Raji (cell line): ENCODE data around the gene PLSCR3.

ENCODE experiments used
- POLR2A ChIP-seq: IDR thresholded peaks from 2 replicates; pipeline ENCODE4 v1.6.1; 2011; ENCODE audit warnings: low read depth, low read length, control low read depth; ENCODE audit not compliant: insufficient read depth

The PLSCR3 gene

DNA sequence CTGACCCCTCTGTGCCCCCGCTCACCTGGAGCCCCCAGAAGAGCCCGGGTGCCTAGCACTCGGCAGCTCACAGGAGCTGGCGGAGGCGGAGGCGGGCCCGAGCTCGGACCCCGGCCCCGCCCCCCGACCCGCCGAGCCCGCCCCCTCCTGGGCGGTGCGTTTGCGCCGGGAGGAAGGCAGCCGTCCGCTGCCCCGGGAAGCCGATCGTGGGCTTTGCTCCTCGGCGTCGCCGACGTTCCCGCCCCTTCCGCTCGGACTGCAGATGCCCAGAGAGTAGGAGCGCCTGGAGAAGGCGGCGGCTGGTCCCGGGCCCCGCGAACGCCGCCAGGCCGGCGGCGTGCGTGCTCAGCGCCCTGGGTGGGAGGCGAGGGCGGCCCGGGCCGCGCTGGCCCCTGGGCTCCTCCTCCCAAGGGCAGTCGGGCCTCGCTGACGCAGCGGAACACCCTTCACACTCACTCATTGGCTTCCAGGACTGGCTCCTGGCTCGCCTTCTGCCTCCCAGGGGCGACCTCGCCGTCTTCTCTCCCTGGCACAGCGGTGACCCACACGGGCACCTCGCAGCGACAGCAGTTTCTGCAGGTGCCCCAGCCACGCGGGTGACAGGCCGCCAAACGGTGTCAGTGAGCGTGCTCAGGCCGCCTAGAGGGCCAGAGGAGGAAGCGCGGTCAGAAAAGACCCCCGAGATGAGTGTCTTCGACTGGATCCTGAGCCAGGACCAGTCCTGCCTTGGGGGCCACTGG is at the start of gene PLSCR3:
Gene PLSCR3 (minus strand): TSS at position 74 of the 740 bp plus-strand sequence. CDS start 415 bp downstream, outside the sequence.
- TF ChIP-seq POLR2A, result peak; percentile 79

DNA sequence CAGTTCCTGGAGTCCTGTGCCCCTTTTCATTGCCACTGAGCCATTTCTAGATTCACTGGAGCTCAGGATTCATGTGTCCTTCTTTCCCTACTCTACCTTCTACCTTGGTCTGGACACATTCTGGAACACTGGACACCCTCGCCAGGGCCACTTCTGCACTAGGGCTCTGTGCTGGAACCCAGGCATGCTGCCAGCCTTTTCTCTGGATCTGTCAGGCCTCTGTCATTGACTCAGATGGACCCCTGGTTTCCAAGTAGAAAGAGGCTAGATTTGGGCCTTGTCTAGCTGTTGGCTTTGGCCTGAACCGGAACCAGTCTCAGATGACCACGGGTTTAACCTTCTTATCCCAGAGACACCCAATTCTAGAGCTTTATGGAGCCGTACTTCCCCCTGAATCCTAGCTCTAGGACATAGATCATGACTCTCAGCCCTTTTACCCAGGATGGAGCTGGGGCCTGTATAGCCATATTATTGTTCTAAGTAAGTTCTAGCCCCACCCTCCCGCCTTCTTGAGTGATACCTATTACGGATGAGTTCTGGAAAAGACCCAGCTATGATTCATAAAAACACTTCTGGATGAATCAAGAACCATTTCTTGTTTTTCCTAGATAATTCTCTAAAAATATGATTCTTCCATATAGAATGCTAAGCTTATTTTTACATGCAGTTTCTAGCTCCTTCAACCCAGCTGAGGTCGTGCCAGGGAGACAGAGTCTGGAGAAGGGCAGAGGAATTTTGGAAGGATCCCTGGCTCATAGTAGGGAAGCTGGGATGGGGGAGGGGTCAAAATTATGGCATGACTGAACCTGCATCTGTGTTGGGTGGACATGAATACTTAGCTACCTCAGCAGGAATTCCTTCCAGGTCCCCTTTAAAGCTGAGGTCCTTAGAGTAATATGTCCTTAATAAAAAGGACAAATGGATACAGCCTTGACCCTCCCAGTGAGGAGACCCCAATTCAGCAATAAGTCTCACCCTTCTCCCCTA is 49.5 kb upstream of the PLSCR3 start:
- no peak for TF ChIP-seq POLR2A

DNA sequence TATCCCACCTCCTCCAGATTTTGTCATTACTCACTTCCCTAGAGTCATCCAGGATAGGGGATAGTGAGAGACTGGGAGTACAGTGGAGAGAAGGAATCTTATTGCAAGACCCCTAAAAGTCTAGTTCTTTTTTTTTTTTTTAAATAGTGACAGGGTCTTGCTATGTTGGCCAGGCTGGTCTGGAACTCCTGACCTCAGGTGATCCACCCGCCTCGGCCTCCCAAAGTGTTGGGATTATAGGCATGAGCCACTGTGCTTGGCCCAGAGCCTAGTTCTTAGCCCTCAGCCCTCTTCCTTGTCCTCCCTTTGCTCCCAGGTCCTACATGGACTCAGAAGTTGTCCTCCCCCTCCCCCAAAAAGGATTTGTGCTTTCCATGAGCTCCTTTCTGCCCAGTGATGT is 47.8 kb upstream of the PLSCR3 start:
- TF ChIP-seq POLR2A, result no peak

DNA sequence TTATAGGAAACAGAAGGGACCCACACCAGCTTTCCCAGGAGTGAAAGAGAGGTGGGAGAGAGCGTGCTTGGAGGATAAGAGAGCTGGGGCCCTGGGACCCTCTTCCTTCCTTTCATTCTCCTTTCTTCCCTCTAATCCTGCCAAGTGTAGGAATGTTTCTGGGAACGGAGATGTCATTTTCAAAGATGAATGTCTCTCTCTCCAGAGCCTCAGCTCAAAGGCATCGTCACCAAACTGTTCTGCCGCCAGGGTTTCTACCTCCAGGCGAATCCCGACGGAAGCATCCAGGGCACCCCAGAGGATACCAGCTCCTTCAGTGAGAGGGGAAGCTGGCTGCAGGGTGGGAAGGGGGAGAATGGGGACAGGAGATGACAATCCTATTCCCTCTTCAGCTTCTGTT is 46.9 kb upstream of the PLSCR3 start:
- no peak for TF ChIP-seq POLR2A

DNA sequence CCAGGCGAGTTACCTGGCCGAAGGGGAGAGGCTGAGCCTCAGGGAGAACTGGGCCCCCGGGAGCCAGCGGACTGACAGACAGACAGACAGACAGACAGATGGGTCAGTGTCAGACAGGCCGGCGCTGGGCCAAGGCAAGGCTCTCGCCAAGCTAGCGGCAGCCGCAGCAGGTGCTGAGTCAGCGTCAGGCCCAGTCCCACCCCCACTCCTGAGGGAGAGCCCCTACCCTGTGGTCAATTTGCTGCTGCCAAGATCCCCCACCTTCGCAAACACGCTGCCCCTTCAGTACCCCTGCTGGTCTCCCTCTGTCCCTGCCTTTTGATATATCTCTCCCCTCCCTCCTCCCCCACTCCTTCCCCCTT is 46.5 kb upstream of the PLSCR3 start:
- peak; percentile 23; the same call in 1 of the 2 replicates for TF ChIP-seq POLR2A

DNA sequence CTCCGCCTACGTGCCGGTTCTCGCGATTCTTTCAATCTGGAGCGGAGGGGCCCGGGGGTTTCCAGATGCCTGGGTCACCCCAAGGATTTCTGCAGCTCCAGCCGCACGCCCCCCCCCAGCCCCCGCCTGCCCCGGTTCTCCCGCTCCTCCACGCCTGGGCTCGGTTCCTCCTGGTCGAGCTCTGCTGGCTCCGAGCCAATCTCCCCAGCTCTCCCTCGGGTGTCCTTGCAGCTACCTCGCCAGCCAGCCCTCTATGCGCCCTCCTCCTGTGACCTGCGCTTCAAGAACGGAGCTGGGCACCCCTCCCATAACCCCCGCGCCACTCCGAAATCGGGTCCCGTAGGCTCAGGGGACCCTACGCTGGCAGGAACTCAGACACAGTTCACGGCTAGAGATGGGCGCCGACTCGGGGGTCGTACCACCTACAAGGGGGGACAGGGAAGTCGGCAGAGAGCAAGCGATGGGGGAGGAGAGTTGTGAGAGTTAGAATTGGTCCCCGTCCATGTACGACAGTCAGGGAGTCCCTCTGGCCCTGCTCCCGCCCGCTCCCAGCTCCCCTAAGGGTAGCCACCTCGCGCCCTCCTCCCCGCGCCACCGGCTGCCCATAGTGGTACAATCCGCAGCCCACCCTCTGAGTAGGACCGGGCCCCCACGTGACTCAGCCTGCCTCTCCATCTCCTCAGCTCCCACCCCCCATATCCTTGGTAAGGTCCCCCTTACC is 45.9 kb upstream of the PLSCR3 start:
- peak; percentile 28; the same call in 1 of the 2 replicates for TF ChIP-seq POLR2A

DNA sequence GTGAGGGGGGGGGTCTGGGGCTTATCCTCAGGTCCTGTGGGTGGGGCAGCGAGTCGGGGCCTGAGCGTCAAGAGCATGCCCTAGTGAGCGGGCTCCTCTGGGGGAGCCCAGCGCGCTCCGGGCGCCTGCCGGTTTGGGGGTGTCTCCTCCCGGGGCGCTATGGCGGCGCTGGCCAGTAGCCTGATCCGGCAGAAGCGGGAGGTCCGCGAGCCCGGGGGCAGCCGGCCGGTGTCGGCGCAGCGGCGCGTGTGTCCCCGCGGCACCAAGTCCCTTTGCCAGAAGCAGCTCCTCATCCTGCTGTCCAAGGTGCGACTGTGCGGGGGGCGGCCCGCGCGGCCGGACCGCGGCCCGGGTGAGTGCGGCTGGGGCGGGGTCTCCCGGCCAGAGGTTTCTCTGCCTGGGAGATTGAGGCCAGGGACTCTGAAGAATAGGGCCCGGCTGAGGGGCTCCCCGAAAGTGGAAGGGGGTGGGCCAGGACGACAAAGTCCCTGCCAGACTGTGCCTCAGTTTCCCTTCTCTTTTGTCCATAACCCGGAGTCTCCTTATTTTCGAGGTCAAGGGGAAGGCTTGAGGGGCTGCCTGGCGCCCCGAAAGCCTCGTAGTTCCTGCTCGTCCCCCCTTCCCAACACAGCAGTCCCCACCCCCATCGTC is 45.3 kb upstream of the PLSCR3 start, which contains the start of gene FGF11:
Gene FGF11 (plus strand): TSS at position 51 of the 651 bp plus-strand sequence. CDS start 109 bp downstream, at position 160.
- TF ChIP-seq POLR2A, result no peak

DNA sequence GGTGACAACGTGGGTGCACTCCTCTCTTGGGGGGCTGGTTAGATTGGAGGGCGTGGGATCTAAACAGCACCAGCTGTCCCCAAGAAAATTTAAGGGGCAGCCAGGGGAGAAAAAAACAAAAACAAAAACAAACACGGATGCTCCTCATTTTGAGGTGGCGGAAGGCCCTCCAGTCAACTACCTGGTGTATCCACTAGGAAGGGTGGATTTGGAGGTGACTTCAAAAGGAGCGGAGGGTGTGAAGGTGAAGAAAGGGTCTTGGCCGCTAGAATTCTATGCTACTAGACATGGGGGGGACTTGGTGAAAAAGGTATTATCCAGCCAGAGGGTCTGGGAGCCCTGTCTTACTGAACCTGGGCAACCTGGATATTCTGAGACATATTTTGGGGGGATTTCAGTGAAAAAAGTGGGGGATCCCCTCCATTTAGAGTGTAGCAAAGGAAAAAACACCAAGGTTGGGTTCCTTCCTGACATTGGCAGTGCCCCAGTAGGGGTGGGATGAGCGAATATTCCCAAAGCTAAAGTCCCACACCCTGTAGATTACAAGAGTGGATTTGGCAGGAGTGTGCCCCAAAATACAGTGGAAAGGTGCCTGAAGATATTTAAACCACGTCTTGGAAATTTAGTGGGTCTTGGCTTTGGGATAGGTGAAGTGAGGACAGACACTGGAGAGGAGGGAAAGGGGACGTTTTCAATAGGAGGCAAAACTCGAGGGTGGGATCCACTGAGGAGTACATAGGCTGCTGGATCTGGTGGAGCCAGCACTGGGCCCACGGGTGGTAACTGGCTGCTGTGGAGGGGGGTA is 44.5 kb upstream of the PLSCR3 start:
- no peak for TF ChIP-seq POLR2A

DNA sequence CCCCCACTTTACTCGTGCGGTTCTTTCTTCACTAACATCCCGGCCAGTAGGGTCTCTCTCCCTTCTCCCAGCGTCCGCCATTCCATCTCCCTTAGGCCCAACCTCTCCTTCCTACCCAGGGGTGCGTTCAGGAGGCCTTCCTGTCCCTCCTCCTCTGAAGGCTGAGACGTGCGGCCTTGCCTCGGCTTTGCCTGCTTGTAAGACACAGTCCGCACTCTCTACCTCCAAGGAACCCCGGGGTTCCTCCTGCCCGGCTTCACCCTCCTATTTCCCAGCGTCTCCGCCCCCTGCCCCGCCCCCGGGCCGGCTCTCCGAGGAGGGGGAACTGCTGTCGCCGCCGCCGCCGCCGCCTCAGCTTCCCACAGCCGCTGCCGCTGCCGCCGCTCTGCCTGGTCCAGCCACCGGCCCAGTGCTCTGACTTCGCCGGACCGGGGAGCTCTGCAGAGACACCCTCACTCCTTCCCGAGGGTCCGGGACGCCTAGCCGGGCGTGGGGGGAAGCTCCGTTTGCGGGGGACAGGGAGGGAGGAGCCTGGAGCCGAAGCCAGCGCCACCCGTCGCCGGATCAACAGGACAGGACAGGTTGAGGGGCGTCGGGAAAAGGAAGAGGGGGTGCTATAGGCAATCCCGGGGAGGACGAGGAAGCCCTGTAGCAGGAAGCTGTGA is 43.8 kb upstream of the PLSCR3 start:
- no peak for TF ChIP-seq POLR2A

DNA sequence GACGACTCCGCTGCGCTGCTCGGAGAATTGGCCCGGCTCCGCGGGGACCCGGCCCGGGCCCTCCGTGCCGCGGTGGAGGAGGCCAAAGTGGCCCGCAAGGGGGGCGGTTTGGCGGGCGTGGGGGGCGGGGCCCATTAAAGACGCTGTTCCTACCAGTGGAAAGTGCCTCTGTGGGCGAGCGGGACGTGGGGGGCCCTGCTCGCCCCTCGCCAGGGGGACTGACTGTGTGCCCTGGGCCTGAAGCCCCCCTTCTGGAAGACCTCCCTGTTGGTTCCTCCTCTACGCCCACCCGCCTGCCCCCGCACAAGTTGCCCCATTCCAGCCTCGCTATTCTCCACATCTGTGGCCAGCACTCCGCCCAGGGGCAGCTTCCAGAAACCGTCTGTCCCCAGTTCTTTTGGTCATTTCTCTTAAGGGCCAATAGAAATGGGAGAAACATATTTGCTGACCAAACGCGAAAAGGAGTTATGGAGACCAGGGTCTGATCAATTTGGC is 43.1 kb upstream of the PLSCR3 start:
- TF ChIP-seq POLR2A, result no peak

DNA sequence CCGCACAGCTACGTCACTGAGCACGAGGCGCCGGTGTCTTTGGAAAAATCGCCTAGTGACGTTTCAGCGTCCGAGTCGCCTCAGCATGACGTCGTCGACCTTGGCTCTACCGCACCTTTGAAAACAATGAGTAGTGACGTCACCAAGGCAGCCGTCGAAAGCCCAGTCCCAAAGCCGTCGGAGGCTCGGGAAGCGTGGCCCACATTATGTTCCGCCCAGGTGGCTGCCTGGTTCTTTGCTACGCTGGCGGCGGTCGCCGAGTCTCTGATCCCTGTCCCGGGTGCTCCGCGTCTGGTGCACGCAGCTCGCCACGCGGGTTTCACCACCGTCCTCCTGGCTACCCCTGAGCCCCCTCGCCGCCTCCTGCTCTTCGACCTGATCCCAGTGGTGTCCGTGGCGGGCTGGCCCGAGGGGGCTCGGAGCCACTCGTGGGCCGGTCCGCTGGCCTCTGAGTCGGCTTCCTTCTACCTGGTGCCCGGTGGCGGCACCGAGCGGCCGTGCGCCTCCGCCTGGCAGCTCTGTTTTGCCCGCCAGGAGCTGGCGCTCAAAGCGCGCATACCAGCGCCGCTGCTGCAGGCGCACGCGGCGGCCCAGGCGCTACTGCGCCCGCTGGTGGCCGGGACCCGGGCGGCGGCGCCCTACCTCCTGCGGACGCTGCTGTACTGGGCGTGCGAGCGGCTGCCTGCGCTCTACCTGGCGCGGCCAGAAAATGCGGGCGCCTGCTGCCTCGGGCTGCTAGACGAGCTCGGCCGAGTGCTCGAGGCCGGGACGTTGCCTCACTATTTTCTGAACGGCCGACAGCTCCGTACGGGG is 42.4 kb upstream of the PLSCR3 start:
- TF ChIP-seq POLR2A, result 0 out of 2 replicates have a peak, but pooled peaks have one; percentile 42
